NCI-H526 (cell line): ENCODE data around the gene NRTN.
"Not testable (repeated sequence)": the region's sequence is repeated elsewhere in the genome, so short reads cannot be mapped to it uniquely, and the experiment has no call there.

Experiments used
- DNase-seq, 2 experiments: peaks; one replicate each; lab custom pipeline; 2025; lab: John Stamatoyannopoulos, UW

NRTN gene

GRCh38 chr19:5867201-5868136 lies 62.6 kb downstream of the NRTN start:
- DNase-seq: no peak

DNA sequence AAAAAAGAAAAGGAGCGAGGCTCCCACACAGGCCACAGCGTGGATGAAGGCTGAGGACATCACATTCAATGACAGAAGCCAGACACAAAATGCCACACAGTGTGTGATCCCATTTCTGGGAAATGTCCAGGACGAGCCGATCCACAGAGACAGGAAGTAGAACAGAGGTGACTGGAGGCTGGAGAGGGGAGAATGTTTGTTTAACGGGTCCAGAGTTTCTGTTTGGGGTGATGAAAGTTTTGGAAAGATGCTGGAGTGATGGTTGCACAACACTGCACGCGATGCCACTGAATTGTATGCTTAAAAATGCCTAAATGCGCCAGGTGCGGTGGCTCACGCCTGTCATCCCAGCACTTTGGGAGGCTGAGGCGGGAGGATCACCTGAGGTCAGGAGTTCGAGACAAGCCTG lies 66.1 kb downstream of the NRTN start:
- DNase-seq: no peak

DNA sequence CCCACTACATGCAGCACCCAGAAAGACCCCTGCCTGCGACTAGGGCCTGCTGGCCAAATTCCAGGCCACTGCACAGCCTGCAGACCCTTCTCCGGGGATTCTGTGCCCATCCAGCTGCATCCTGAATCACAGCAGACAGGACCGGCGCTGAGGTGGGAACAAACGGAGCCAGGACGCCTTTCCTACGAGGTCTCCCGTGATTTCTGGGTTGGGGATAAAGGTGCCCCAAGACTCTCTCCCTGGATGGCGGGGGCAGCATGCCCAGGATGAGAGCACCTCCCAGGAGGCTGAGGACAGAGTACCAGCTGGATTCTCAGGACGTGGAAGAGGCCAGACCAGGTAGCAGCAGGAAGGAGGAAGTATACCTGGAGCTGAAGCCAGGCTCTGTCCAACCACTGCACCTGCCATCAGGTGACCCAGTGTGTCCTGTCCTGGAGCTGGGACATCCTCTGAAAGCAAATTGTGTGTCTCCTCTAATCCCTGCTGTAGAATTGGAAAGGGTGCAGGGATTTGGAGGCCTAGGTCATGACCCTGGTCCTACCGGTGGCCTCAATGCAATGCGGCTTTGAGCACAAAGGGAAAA lies 68.8 kb downstream of the NRTN start:
- DNase-seq: no peak

GRCh38 chr19:5874496-5874895 lies 69.6 kb downstream of the NRTN start:
- not testable (repeated sequence) for DNase-seq

GRCh38 chr19:5877427-5877826 lies 72.6 kb downstream of the NRTN start:
- no peak for DNase-seq

DNA sequence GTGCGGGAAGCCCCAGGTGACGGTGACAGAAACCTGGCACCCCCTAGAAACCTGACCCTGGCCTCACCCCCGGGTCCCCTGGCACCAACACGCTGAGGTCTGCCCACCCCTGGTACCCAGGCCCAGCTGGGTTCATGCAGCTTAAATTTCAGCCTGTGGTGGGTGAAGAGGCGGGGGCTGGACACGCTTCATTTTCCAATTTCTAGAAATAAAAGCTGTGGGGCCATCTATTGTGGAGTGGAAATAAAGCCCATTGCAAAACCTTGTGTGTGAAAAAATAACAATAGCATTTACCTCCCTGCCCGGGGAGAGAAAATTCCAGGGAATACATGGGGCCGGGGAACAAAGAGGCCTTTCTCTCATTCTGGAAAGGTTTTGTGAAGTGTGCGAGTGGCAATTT lies 73.0 kb downstream of the NRTN start:
- no peak for DNase-seq
